Glomerular endothelial cell (primary cell): ENCODE data around the gene GRAMD1C. TPM values are rescaled to one million over a fixed set of nuclear protein-coding genes. Genes with fewer than 3 reads are reported as not detected.
A peak's percentile ranks its signal among the peaks of the same experiment; 100 is the strongest.
"Not testable (repeated sequence)": the region's sequence is repeated elsewhere in the genome, so short reads cannot be mapped to it uniquely, and the experiment has no call there.

Experiments
- DNase-seq: peaks from one replicate; pipeline ENCODE4 v3.0.0-alpha.2; 2011; ENCODE audit warnings: low read depth, low spot score; ENCODE audit errors: extremely low read depth
- total RNA-seq: library from RNA; depleted of rRNA; stranded (reverse); fragments of >200 nt; gene quantifications from 2 replicates; pipeline ENCODE4 v1.2.3, GENCODE V29; 2015

The GRAMD1C gene
- total RNA-seq, 1 donor from 2014 or later = 17.8 TPM

GRCh38 chr3:113849841-113850240, 11.3 kb downstream of the GRAMD1C start:
- not testable (repeated sequence) for DNase-seq

- DNase-seq = not testable (repeated sequence)
Observed at GRCh38 chr3:113850391-113850790, 11.8 kb downstream of the GRAMD1C start.

- DNase-seq = no peak
Observed at GRCh38 chr3:113852506-113852905, 13.9 kb downstream of the GRAMD1C start.

DNA sequence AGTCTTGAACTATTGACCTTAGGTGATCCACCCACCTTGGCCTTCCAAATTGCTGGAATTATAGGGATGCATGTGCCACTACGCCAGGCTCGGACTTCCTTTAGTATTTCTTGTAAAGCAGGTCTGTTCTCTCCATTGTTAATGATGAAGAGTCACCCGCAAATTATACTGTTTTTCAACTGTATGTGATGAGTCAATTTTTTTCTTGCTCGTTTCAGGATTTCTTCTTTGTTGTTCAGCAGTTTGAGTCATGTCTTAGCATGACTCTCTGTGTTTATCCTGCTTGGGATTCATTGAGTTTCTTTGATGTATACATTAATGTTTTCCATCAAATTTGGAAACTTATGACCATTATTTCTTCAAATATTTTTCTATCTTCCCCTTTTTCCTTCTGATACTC, 28.9 kb downstream of the GRAMD1C start:
- DNase-seq = no peak

- DNase-seq = no peak
Observed at GRCh38 chr3:113873293-113873692, 34.7 kb downstream of the GRAMD1C start.

- no peak for DNase-seq
Observed at GRCh38 chr3:113873814-113874526, 35.4 kb downstream of the GRAMD1C start.

DNA sequence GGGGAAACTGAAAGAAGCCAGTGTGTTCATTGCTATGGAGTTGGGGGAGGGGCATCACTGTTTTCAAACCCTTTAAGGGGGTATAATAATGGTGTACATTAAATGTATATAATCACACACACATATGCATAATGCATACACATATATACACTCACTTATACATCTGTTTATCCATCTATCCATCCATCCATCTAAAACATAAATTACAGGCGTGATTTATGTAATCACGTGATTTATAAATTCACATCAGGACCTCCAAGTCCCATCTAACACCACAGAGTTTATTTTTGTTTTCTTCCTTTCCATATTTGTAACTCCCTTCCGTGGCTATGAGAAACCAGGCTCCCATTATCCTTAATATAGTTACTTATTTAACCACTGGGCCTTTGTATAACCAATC, 39.8 kb downstream of the GRAMD1C start:
- no peak for DNase-seq

DNA sequence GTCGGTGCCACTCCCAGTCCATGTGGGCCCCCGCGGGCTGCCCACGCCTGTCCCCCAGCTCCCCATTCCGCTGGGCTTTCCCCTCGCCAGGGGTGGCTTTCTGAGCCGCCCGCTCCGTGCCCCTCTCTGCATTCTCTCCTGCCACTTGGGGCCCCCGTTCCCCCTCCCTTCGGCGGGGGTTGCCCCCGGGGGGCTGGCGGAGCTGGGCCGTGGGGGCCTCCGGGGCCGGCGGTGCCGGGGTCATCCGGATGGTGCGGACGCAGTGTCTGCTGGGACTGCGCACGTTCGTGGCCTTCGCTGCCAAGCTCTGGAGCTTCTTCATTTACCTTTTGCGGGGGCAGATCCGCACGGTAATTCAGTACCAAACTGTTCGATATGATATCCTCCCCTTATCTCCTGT, 46.5 kb downstream of the GRAMD1C start:
- no peak for DNase-seq

DNA sequence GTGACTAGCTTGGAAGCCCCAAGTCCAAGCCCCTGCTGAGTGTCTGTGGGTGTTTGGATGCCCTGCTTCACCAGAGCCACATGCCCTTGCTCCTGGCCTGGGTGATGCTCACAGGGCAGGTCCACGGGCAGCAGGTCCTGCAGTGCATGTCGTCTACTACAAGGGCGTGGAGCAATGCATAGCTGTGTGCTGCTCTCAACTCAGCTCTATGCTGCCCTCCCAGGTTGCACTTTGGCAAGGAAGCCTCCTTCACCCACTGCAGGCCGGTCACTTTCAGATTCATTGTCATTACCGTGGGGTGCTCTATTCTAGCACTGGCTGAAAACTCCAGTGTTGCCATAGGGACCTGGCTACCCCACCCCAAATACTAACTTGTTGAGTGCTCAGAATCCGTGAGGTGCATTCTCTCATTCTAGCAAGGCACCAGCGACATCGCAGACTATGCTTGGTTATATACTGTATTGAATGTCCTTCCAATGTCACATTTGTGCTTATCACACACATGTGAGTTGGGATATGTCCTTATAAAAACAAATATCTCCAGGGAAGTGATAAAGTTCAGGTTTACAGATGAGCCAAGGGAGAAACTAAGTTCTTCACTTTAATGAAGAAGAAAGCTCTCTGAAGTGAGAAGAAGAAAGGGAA, 51.8 kb downstream of the GRAMD1C start:
- DNase-seq = no peak

GRCh38 chr3:113894927-113895326, 56.3 kb downstream of the GRAMD1C start:
- no peak for DNase-seq

DNA sequence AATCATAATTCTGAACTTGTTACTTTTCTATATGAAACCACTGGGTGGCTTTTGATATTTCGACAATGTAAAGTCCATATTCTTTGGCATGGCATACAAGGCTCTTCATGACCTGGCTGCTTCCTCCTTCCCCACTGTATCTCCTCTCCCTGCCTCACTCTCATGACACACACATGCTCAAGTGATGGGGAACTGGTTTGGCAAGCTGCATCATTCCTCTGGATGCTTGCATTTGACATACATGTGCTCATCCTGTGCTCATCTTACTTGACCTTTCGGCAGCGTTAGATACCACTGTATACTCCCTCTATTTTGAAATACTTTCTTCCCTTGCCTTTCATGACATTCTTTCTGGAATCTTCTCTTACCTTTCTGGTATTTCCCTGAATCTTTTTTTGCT, 57.4 kb downstream of the GRAMD1C start:
- no peak for DNase-seq

DNA sequence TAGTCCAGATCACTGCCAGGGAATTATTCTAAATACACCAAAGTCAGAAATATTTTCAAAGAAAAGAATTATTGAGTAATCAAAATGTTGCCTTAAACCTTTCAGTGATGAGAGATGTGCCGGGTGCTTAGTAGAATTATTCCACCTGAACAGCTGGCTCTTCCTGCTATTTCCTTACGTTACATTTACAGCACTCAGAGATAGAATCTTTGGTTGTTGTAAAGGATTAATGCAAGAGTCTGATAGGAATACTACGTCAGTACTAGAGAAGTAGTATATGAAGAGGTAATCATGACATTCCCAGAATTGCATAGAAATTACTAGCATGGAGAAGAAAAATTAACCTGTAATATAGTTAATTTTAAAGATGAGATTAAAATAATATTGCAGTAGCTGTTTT, 58.3 kb downstream of the GRAMD1C start:
- DNase-seq = no peak

GRCh38 chr3:113897373-113897777, 58.8 kb downstream of the GRAMD1C start:
- DNase-seq = no peak

DNA sequence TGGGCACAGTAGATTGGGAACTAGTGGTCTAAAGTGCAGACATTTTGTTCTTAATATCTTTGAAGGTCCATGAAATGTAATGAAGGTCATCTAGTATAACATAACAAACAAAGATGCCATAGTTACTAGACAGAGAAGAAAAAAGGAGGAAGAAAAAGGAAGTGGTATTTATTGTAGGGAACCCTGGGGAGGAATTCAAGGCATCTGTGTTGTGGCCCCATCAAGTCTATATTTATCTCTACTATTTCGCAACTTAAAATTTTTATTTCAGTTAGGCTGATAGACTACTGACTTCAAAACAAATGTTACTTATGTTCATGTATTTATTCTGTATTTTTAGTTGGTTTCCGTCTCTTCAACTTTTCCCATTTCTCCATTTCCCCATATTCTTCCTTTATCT, 60.3 kb downstream of the GRAMD1C start:
- no peak for DNase-seq

- DNase-seq = no peak
Observed at GRCh38 chr3:113906568-113907140, 68.1 kb downstream of the GRAMD1C start.

- no peak for DNase-seq
Observed at GRCh38 chr3:113908133-113908532, 69.5 kb downstream of the GRAMD1C start.

DNA sequence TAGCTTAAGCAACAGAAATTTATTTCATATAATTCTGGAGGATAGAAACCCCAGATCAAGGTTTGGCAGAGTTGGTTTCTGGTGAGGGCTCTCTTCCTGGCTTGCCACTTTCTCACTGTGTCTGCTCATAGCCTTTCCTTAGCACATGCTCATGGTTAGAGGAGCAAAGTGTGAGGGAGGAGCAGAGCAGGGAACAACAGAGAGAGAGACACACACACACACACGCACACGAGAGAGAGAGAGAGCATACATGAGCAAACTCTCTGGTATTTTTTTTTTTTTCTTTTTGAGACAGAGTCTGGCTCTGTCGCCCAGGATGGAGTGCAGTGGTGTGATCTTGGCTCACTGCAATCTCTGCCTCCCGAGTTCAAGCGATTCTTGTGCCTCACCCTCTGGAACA, 72.4 kb downstream of the GRAMD1C start:
- no peak for DNase-seq

DNA sequence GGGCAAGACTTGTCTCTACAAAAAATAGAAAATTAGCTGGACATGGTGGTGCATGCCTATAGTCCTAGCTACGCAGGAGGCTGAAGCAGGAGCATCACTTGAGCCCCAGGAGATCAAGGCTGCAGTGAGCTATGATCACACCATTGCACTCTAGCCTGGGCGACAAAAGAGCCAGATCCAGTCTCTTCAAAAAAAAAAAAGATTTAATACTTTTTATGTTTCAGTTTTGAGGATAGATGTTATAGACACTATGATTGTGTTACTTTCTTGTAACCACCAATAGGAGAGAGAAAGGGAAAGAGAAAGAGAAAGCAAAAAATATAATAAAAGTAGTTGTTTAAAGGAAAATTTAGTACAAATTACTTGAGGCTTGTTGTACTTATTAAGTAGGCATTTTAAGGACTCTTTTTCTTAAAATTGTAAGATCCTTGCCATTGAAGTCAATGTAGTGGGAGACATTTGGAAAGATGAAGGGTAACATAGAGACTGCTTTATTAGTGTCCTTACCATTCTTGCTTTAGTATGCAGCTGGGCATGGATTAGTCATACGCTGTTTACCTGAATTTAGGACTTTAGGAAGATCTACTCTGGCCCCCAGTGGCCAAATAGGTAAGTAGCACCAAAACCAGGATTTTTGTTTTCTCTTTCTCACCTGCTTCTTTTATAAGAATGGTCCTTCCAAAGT, 74.1 kb downstream of the GRAMD1C start:
- peak; percentile 34 for DNase-seq

- DNase-seq = no peak
Observed at GRCh38 chr3:113914646-113915045, 76.1 kb downstream of the GRAMD1C start.

- DNase-seq = no peak
Observed at GRCh38 chr3:113927556-113927955, 89.0 kb downstream of the GRAMD1C start.

GRCh38 chr3:113946831-113947230, 108.2 kb downstream of the GRAMD1C start:
- DNase-seq = no peak
